HL-60 (cell line): ENCODE data around the gene FRAS1.

ENCODE experiments used
- TF ChIP-seq, protein P1 (sequence below): IDR thresholded peaks from one replicate; pipeline ENCODE4 v1.5.1; 2011; ENCODE audit warnings: low read length, control low read depth, inconsistent platforms; ENCODE audit not compliant: insufficient read depth
- TF ChIP-seq, protein P2 (sequence below): IDR thresholded peaks from 2 replicates; pipeline ENCODE4 v1.6.1; 2012; ENCODE audit warnings: low read depth; ENCODE audit not compliant: insufficient replicate concordance

- TF ChIP-seq, protein P1, sequence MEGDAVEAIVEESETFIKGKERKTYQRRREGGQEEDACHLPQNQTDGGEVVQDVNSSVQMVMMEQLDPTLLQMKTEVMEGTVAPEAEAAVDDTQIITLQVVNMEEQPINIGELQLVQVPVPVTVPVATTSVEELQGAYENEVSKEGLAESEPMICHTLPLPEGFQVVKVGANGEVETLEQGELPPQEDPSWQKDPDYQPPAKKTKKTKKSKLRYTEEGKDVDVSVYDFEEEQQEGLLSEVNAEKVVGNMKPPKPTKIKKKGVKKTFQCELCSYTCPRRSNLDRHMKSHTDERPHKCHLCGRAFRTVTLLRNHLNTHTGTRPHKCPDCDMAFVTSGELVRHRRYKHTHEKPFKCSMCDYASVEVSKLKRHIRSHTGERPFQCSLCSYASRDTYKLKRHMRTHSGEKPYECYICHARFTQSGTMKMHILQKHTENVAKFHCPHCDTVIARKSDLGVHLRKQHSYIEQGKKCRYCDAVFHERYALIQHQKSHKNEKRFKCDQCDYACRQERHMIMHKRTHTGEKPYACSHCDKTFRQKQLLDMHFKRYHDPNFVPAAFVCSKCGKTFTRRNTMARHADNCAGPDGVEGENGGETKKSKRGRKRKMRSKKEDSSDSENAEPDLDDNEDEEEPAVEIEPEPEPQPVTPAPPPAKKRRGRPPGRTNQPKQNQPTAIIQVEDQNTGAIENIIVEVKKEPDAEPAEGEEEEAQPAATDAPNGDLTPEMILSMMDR, result no peak
- TF ChIP-seq, protein P2, sequence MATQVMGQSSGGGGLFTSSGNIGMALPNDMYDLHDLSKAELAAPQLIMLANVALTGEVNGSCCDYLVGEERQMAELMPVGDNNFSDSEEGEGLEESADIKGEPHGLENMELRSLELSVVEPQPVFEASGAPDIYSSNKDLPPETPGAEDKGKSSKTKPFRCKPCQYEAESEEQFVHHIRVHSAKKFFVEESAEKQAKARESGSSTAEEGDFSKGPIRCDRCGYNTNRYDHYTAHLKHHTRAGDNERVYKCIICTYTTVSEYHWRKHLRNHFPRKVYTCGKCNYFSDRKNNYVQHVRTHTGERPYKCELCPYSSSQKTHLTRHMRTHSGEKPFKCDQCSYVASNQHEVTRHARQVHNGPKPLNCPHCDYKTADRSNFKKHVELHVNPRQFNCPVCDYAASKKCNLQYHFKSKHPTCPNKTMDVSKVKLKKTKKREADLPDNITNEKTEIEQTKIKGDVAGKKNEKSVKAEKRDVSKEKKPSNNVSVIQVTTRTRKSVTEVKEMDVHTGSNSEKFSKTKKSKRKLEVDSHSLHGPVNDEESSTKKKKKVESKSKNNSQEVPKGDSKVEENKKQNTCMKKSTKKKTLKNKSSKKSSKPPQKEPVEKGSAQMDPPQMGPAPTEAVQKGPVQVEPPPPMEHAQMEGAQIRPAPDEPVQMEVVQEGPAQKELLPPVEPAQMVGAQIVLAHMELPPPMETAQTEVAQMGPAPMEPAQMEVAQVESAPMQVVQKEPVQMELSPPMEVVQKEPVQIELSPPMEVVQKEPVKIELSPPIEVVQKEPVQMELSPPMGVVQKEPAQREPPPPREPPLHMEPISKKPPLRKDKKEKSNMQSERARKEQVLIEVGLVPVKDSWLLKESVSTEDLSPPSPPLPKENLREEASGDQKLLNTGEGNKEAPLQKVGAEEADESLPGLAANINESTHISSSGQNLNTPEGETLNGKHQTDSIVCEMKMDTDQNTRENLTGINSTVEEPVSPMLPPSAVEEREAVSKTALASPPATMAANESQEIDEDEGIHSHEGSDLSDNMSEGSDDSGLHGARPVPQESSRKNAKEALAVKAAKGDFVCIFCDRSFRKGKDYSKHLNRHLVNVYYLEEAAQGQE, result no peak
These were observed 352.6 kb downstream of the FRAS1 start for GRCh38 chr4:78409612-78410202.
